HEK293T (cell line): ENCODE measurements around the gene C16orf90.
"Not testable (repeated sequence)": the region's sequence is repeated elsewhere in the genome, so short reads cannot be mapped to it uniquely, and the experiment has no call there.

Experiments used
- CTCF ChIA-PET: fragments of 350-600 bp; formaldehyde crosslinking; extraction: SDS; loops from one replicate; lab custom pipeline; 2021; ENCODE audit warnings: antibody characterized with exemption, inconsistent platforms; lab: Yijun Ruan, JAX
- POLR2A ChIA-PET: fragments of 350-600 bp; formaldehyde crosslinking; extraction: SDS; loops from one replicate; lab custom pipeline; 2020; ENCODE audit warnings: antibody characterized with exemption, inconsistent platforms; lab: Yijun Ruan, JAX
- DNase-seq: peaks from one replicate; pipeline ENCODE4 v3.0.0; 2012; ENCODE audit warnings: mixed read lengths; ENCODE audit errors: extremely low spot score
- ARNT ChIP-seq: fragments of 450-650 bp; IDR thresholded peaks from 2 replicates; pipeline ENCODE4 v1.6.1; 2017; ENCODE audit warnings: mild to moderate bottlenecking
- BHLHE40 ChIP-seq: fragments of 450-650 bp; IDR thresholded peaks from 2 replicates; pipeline ENCODE4 v1.6.1; 2016; ENCODE audit warnings: mild to moderate bottlenecking, moderate library complexity, borderline replicate concordance
- CTBP1 ChIP-seq: fragments of 450-650 bp; IDR thresholded peaks from 2 replicates; pipeline ENCODE4 v1.6.1; 2016; ENCODE audit warnings: borderline replicate concordance
- ELF4 ChIP-seq: fragments of 450-650 bp; IDR thresholded peaks from 2 replicates; pipeline ENCODE4 v1.6.1; 2017; ENCODE audit warnings: antibody characterized with exemption
- FOXA1 ChIP-seq: fragments of 450-650 bp; IDR thresholded peaks from 2 replicates; pipeline ENCODE4 v1.6.1; 2016; ENCODE audit warnings: mild to moderate bottlenecking
- FOXK2 ChIP-seq: fragments of 450-650 bp; IDR thresholded peaks from 2 replicates; pipeline ENCODE4 v1.6.1; 2016; ENCODE audit warnings: mild to moderate bottlenecking
- FOXM1 ChIP-seq: fragments of 450-650 bp; IDR thresholded peaks from 2 replicates; pipeline ENCODE4 v1.6.1; 2017; ENCODE audit warnings: mild to moderate bottlenecking, borderline replicate concordance
- HDGF ChIP-seq: fragments of 450-650 bp; IDR thresholded peaks from 2 replicates; pipeline ENCODE4 v1.6.1; 2017; ENCODE audit warnings: antibody characterized with exemption, borderline replicate concordance
- L3MBTL2 ChIP-seq: fragments of 450-650 bp; conservative IDR thresholded peaks from 2 replicates; pipeline ENCODE4 v1.6.1; 2016; ENCODE audit warnings: mild to moderate bottlenecking
- LEF1 ChIP-seq: fragments of 450-650 bp; IDR thresholded peaks from 2 replicates; pipeline ENCODE4 v1.6.1; 2017; ENCODE audit warnings: mild to moderate bottlenecking, borderline replicate concordance
- NFRKB ChIP-seq: fragments of 450-650 bp; IDR thresholded peaks from 2 replicates; pipeline ENCODE4 v1.6.1; 2016; ENCODE audit warnings: mild to moderate bottlenecking, moderate library complexity
- PKNOX1 ChIP-seq: fragments of 450-650 bp; IDR thresholded peaks from 2 replicates; pipeline ENCODE4 v1.6.1; 2016
- SP1 ChIP-seq: fragments of 450-650 bp; IDR thresholded peaks from 2 replicates; pipeline ENCODE4 v1.6.1; 2017
- SUZ12 ChIP-seq: fragments of 450-650 bp; IDR thresholded peaks from 2 replicates; pipeline ENCODE4 v1.6.1; 2016; ENCODE audit warnings: mild to moderate bottlenecking
- TARDBP ChIP-seq: fragments of 450-650 bp; IDR thresholded peaks from 2 replicates; pipeline ENCODE4 v1.6.1; 2016
- ZNF384 ChIP-seq: fragments of 450-650 bp; IDR thresholded peaks from 2 replicates; pipeline ENCODE4 v1.6.1; 2016

The C16orf90 gene

GRCh38 chr16:3476409-3476808 lies 18.9 kb downstream of the C16orf90 start:
- no peak for TF ChIP-seq ELF4
- TF ChIP-seq BHLHE40, result no peak
- POLR2A ChIA-PET, result no interaction called here
- DNase-seq, result no peak
- CTCF ChIA-PET, result no interaction called here

GRCh38 chr16:3475604-3476375 lies 19.5 kb downstream of the C16orf90 start:
- ChIA-PET CTCF (no interaction called here), POLR2A (no interaction called here)
- TF ChIP-seq NFRKB (no peak), LEF1 (no peak), FOXM1 (no peak), ELF4 (no peak), TARDBP (no peak), SUZ12 (no peak), FOXK2 (no peak), FOXA1 (no peak), ARNT (no peak), BHLHE40 (no peak), HDGF (no peak), ZNF384 (no peak), SP1 (no peak), PKNOX1 (no peak), CTBP1 (no peak), L3MBTL2 (no peak)
- no peak for DNase-seq

DNA sequence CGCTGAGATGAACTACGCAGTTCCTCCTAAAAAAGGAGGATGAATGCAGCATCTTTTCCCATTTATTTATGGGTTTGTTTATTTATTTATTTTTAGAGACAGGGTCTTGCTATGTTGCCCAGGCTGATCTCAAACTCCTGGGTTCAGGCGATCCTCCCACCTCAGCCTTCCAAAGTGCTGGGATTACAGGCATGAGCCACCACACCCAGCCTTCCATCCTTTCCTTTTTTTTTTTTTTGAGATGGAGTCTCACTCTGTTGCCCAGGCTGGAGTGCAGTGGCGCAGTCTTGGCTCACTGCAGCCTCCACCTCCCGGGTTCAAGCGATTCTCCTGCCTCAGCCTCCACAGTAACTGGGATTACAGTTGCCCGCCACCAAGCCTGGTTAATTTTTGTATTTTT lies 20.4 kb downstream of the C16orf90 start:
- DNase-seq, CTCF ChIA-PET: not testable (repeated sequence)
- POLR2A ChIA-PET, result interaction anchor here (0.8 kb wide), 1 partner anchor 18 kb away, joined by 3 read pairs; no protein-coding TSS in a partner anchor

DNA sequence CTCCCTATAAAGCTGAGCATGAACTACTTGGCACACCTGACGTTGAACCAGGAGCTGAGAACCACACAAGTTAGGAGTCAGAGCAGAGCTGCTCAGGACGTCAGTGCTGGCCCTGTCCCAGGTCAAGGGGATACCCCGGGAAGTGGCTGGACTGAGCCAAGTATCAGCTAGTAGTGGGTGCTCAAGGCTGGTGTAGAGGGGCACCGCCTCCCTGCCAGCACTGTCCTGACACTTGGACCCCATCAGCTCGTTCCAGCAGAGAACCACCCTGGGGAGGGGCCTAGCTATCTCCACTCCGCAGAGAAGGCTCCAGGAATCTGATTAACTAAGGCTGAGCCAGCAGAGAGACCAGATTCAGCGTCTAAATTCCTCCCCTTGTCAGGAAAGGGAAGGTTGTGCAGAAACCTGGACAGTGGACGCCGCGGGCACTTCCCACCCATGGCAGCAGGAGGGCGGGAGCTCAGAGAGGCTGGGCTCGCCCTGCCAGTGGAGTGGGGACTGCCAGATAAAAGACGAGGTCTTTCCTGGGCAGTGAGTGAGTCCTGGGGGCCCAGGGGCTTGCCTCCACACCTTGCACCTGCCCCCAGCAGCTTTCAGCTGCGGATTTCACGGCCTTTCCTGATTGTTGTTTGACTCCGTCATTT lies 21.0 kb downstream of the C16orf90 start:
- ChIA-PET POLR2A (interaction anchor here (0.8 kb wide), 1 partner anchor 17 kb away, joined by 3 read pairs; no protein-coding TSS in a partner anchor), CTCF (no interaction called here)
- DNase-seq, result no peak
- TF ChIP-seq ELF4, result no peak
- TF ChIP-seq ARNT, result no peak
- no peak for TF ChIP-seq FOXK2
- no peak for TF ChIP-seq FOXA1
- no peak for TF ChIP-seq SUZ12
- TF ChIP-seq HDGF, result no peak
- no peak for TF ChIP-seq PKNOX1
- TF ChIP-seq SP1, result no peak
- TF ChIP-seq TARDBP, result no peak
- TF ChIP-seq NFRKB, result no peak
- no peak for TF ChIP-seq ZNF384
- no peak for TF ChIP-seq BHLHE40
- no peak for TF ChIP-seq FOXM1
- no peak for TF ChIP-seq CTBP1
- TF ChIP-seq L3MBTL2, result no peak

- CTCF ChIA-PET, DNase-seq, POLR2A ChIA-PET: not testable (repeated sequence)
These were observed 21.7 kb downstream of the C16orf90 start for GRCh38 chr16:3473596-3473943.

DNA sequence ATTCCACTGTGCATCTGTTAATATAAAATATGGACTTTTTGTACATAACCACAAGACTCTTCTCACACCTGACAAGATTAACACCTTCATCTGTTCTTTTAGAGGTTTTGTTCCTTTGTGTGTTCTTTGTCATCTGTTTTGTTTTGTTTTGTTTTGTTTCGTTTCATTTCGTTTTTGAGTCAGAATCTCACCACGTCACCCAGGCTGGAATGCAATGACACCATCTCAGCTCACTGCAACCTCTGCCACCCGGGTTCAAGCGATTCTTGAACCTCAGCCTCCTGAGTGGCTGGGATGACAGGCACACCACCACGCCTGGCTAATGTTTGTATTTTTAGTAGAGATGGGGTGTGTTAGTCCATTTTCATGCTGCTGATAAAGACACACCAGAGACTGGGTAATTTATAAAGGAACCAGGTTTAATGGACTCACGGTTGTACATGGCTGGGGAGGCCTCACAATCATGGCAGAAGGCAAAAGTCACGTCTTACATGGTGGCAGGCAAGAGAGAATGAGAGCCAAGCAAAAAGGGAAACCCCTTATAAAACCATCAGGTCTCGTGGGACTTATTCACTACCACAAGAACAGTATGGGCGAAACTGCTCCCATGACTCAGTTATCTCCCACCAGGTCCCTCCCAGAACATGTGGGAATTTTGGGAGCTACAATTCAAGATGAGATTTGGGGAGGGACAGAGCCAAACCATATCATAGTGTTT lies 22.3 kb downstream of the C16orf90 start:
- POLR2A ChIA-PET, result no interaction called here
- DNase-seq, result no peak
- TF ChIP-seq CTBP1 (no peak), BHLHE40 (no peak), LEF1 (no peak), ELF4 (no peak), SP1 (no peak)
- CTCF ChIA-PET, result no interaction called here

- DNase-seq, result no peak
- ChIA-PET POLR2A (no interaction called here), CTCF (no interaction called here)
- TF ChIP-seq SUZ12, result no peak
- no peak for TF ChIP-seq L3MBTL2
- no peak for TF ChIP-seq ELF4
- no peak for TF ChIP-seq CTBP1
- TF ChIP-seq FOXK2, result no peak
- no peak for TF ChIP-seq ARNT
- TF ChIP-seq NFRKB, result no peak
- TF ChIP-seq BHLHE40, result no peak
- no peak for TF ChIP-seq TARDBP
These were observed 23.6 kb downstream of the C16orf90 start for GRCh38 chr16:3471518-3472176.
